Tibial nerve (tissue), 4 donors: ENCODE measurements around the gene ZNF81. TPM values are rescaled to one million over a fixed set of nuclear protein-coding genes. Genes with fewer than 3 reads are reported as not detected.
A peak's percentile ranks its signal among the peaks of the same experiment; 100 is the strongest.
"Not testable (repeated sequence)": the region's sequence is repeated elsewhere in the genome, so short reads cannot be mapped to it uniquely, and the experiment has no call there.

ENCODE experiments used
- DNase-seq, 2 donors: peaks; one replicate each; pipeline ENCODE4 v3.0.0-alpha.2; 2019; ENCODE audit warnings: low spot score in 2 of 2
- H3K27ac ChIP-seq, 4 donors: fragments of 200-600 bp; sonication (generic) in 3 of 4; one replicate each; pipeline ENCODE4 v1.5.1; 2017 to 2019; ENCODE audit warnings: mild to moderate bottlenecking in 1 of 4
- H3K27me3 ChIP-seq, 2 donors: fragments of 200-600 bp; sonication (generic) in 1 of 2; one replicate each; pipeline versions ENCODE4 v1.5.1 to v1.6.0; 2017 to 2019
- H3K36me3 ChIP-seq, 3 donors: fragments of 200-600 bp; sonication (generic); one replicate each; pipeline ENCODE4 v1.5.1; 2018 to 2019
- H3K4me1 ChIP-seq, 4 donors: fragments of 200-600 bp; sonication (generic) in 3 of 4; one replicate each; pipeline ENCODE4 v1.5.1; 2017 to 2019
- H3K4me3 ChIP-seq, 4 donors: fragments of 200-600 bp; sonication (generic) in 3 of 4; one replicate each; pipeline ENCODE4 v1.5.1; 2017 to 2019; ENCODE audit warnings: mild to moderate bottlenecking in 1 of 4, moderate library complexity in 1 of 4
- H3K9me3 ChIP-seq, 4 donors: fragments of 200-600 bp; sonication (generic) in 3 of 4; one replicate each; pipeline ENCODE4 v1.5.1; 2017 to 2019
- CTCF ChIP-seq, 5 experiments: fragments of 200-600 bp in 3 of 5; fragments of 450-650 bp in 2 of 5; sonication (generic) in 3 of 5; IDR thresholded peaks; one replicate each; pipeline ENCODE4 v1.5.1; 2016 to 2019; ENCODE audit warnings: antibody characterized with exemption in 5 of 5, mild to moderate bottlenecking in 3 of 5, moderate library complexity in 2 of 5
- EP300 ChIP-seq, 2 donors: sonication (generic); formaldehyde crosslinking; IDR thresholded peaks; one replicate each; pipeline ENCODE4 v1.6.1; 2017; ENCODE audit warnings: antibody characterized with exemption in 2 of 2, mild to moderate bottlenecking in 1 of 2
- POLR2A ChIP-seq, 2 donors: fragments of 450-650 bp; IDR thresholded peaks; one replicate each; pipeline ENCODE4 v1.6.1; 2017; ENCODE audit warnings: antibody characterized with exemption in 2 of 2, mild to moderate bottlenecking in 2 of 2, moderate library complexity in 2 of 2
- WGBS, 2 donors: methylation state at CpG; one replicate each; pipeline ENCODE4 v1.1.5; 2018; 5-methylcytosine and 5-hydroxymethylcytosine counted together
- total RNA-seq, 4 donors: library from RNA; depleted of rRNA; stranded (reverse); fragments of >200 nt; gene quantifications; one replicate each; pipeline ENCODE4 v1.1.0, GENCODE V29; 2016

Gene ZNF81
- 1 to 10 TPM; 5.2 to 8.8 (median 6.6) TPM for total RNA-seq

DNA sequence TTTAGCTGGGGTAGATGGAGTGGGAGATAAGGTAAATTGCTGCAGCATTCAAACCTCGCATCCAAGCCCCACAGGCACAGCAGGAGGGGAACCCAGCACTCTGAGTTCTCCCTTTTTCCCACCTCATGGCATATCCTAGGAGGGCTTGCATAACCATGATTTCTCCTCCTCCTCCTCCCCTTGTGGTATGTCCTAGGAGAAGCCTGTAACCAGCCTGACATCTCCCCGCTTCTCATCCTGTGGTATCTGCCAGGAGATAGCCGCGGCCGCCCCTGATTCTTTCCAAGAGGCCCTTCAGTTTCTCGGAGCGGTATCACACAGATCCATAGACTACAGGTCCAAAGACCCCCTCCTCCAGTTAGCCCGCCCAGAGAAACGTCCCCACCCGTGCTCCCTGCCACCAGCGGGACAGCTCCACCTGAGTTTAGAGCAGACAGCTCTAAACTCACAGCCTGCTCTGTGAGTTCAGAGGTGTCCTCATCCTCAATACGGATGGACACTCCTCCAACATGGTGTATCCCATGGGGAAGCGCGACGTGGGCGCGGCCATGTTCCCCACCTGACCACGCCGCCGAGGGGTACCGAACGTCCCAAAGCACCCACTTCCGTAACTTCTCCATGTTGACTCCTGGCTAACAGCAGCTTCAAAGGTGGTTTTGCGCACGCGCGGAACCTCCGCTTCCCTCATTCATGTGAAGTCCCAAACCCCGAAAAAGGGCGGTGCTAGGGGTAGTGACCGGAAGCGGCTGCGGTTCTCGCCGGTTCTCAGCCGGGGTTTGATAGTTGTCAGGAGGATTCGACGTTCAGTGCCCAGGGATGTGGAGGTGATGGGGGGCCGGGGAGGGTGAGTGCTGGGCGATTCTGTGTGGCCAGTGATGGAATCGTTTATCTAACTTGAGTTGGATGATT, at the start of gene ZNF81:
TSS of gene ZNF81 (plus strand) at position 739 of the 909 bp plus-strand sequence. CDS start 9,366 bp downstream, outside the sequence.
- H3K27me3 ChIP-seq: no peaks in the 10 kb centered on the region
- no peaks in the 10 kb centered on the region for H3K9me3 ChIP-seq
- peak within 1 kb of the TSS; percentile 19 to 61 (median 46) for H3K4me3 ChIP-seq
- 4 to 35% methylated on average over 17 to 41 of the region's 41 CpGs for WGBS, 2 donors
- H3K36me3 ChIP-seq: no peaks in the 10 kb centered on the region
- H3K4me1 ChIP-seq: peaks cover 0 to 6% (median 0%) of the 10 kb centered on the region in 4 donors
- DNase-seq: peak; percentile 84 to 90
- H3K27ac ChIP-seq: peak within 1 kb of the TSS; percentile 16 to 84 (median 74)
- no peak for TF ChIP-seq CTCF (IDR thresholded peaks at IDR 0.05)
- peak in 1 of 2 donors; percentile 82 for TF ChIP-seq EP300 (IDR thresholded peaks at IDR 0.05)
- peak; percentile 42 to 45 for TF ChIP-seq POLR2A (IDR thresholded peaks at IDR 0.05)

- no peak overlapping the region for H3K4me3 ChIP-seq
- WGBS, 2 donors: 49 to 70% methylated on average over 3 of the region's 3 CpGs
- no peak for TF ChIP-seq POLR2A (IDR thresholded peaks at IDR 0.05)
- no peak overlapping the region for H3K27ac ChIP-seq
- no peaks in the 10 kb centered on the region for H3K36me3 ChIP-seq
- no peaks in the 10 kb centered on the region for H3K27me3 ChIP-seq
- no peaks in the 10 kb centered on the region for H3K9me3 ChIP-seq
- H3K4me1 ChIP-seq: no peaks in the 10 kb centered on the region
- DNase-seq: no peak
Observed at GRCh38 chrX:47796433-47796906, 40.2 kb upstream of the ZNF81 start.

- Histone ChIP-seq H3K4me3 (no peak overlapping the region), H3K36me3 (no peaks in the 10 kb centered on the region), H3K27me3 (no peaks in the 10 kb centered on the region), H3K27ac (no peak overlapping the region), H3K4me1 (no peaks in the 10 kb centered on the region), H3K9me3 (no peaks in the 10 kb centered on the region)
- no peak for DNase-seq
- WGBS, 2 donors: 20 to 44% methylated on average over 2 of the region's 2 CpGs
- no peak for TF ChIP-seq EP300 (IDR thresholded peaks at IDR 0.05)
- no peak for TF ChIP-seq CTCF (IDR thresholded peaks at IDR 0.05)
- no peak for TF ChIP-seq POLR2A (IDR thresholded peaks at IDR 0.05)
Observed at GRCh38 chrX:47797084-47797483, 39.6 kb upstream of the ZNF81 start.

GRCh38 chrX:47798861-47799260, 37.8 kb upstream of the ZNF81 start:
- no peak for TF ChIP-seq EP300 (IDR thresholded peaks at IDR 0.05)
- TF ChIP-seq CTCF (IDR thresholded peaks at IDR 0.05): no peak
- TF ChIP-seq POLR2A (IDR thresholded peaks at IDR 0.05): no peak
- no peak overlapping the region for H3K4me3 ChIP-seq
- no peaks in the 10 kb centered on the region for H3K36me3 ChIP-seq
- H3K9me3 ChIP-seq: no peaks in the 10 kb centered on the region
- H3K27ac ChIP-seq: no peak overlapping the region
- 86 to 100% methylated on average over 1 to 2 of the region's 2 CpGs for WGBS, 2 donors
- H3K4me1 ChIP-seq: no peaks in the 10 kb centered on the region
- no peaks in the 10 kb centered on the region for H3K27me3 ChIP-seq
- no peak for DNase-seq

GRCh38 chrX:47802589-47802988, 34.1 kb upstream of the ZNF81 start:
- Histone ChIP-seq H3K27ac (no peak overlapping the region), H3K4me3 (no peak overlapping the region), H3K9me3 (no peaks in the 10 kb centered on the region), H3K4me1 (no peaks in the 10 kb centered on the region), H3K36me3 (no peaks in the 10 kb centered on the region), H3K27me3 (no peaks in the 10 kb centered on the region)
- 71 to 75% methylated on average over 4 of the region's 4 CpGs for WGBS, 2 donors
- no peak for TF ChIP-seq POLR2A (IDR thresholded peaks at IDR 0.05)
- no peak for TF ChIP-seq CTCF (IDR thresholded peaks at IDR 0.05)
- no peak for TF ChIP-seq EP300 (IDR thresholded peaks at IDR 0.05)
- no peak for DNase-seq

DNA sequence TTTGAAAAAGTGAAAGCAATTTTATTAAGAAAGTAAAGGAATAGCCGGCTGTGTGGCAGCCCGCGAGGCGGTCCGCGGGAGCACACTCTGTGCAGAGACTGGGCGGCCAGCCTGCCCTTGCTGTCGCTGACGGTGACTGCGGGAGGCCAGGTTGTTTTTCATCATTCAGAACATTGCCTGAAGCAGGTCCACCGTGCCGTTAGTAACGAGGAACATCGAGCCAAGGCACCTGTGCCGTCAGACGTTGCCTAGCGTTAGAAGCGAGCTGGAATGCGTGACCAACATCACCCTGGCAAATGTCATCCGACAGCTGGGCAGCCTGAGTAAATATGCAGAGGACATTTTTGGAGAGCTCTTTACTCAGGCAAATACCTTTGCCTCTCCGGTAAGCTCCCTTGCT, 33.6 kb upstream of the ZNF81 start:
- not testable (repeated sequence) for H3K4me1 ChIP-seq, H3K36me3 ChIP-seq, H3K27me3 ChIP-seq, DNase-seq, H3K4me3 ChIP-seq, H3K9me3 ChIP-seq, H3K27ac ChIP-seq
- WGBS, 2 donors: 61 to 75% methylated on average over 21 of the region's 21 CpGs
